Keratinocyte (primary cell): ENCODE results near the gene MYT1. TPM values are rescaled to one million over a fixed set of nuclear protein-coding genes. Genes with fewer than 3 reads are reported as not detected.

ENCODE experiments used
- DNase-seq: peaks from one replicate; pipeline ENCODE4 v3.0.0-alpha.2; 2011; ENCODE audit warnings: low read depth, missing footprints, low spot score
- FAIRE-seq: peaks from 2 replicates; lab custom pipeline; 2011; peaks lifted over from hg19 to GRCh38; lab: Jason Lieb, UNC
- H2AFZ ChIP-seq: 2 replicates; pipeline ENCODE4 v1.6.0; 2012; ENCODE audit warnings: low read length, control low read depth, inconsistent platforms; ENCODE audit not compliant: control insufficient read depth
- H3K27ac ChIP-seq: 2 replicates; pipeline ENCODE4 v1.5.1; 2011; ENCODE audit warnings: low read length; ENCODE audit not compliant: control insufficient read depth, insufficient read depth
- H3K27me3 ChIP-seq: 3 replicates; pipeline ENCODE4 v1.6.0; 2011; ENCODE audit warnings: low read length; ENCODE audit not compliant: control insufficient read depth, insufficient read depth; ENCODE audit errors: extremely low read depth
- H3K36me3 ChIP-seq, 2 experiments: 2 replicates in 1 of 2; 3 replicates in 1 of 2; pipeline ENCODE4 v1.5.1; 2011; ENCODE audit warnings: low read length in 2 of 2, mild to moderate bottlenecking in 1 of 2; ENCODE audit not compliant: control insufficient read depth in 2 of 2, insufficient read depth in 2 of 2; ENCODE audit errors: extremely low read depth in 1 of 2
- H3K4me1 ChIP-seq: 3 replicates; pipeline ENCODE4 v1.5.1; 2011; ENCODE audit warnings: low read length; ENCODE audit not compliant: control insufficient read depth, insufficient read depth; ENCODE audit errors: extremely low read depth
- H3K4me2 ChIP-seq: 3 replicates; pipeline ENCODE4 v1.6.0; 2011; ENCODE audit warnings: low read depth, low read length; ENCODE audit not compliant: control insufficient read depth, insufficient read depth; ENCODE audit errors: extremely low read depth
- H3K4me3 ChIP-seq, 3 experiments: fragments of 200-600 bp in 1 of 3; sonication (generic) in 1 of 3; 2 replicates in 2 of 3; 3 replicates in 1 of 3; pipeline ENCODE4 v1.5.1; 2011 to 2016; ENCODE audit warnings: low read length in 3 of 3, mild to moderate bottlenecking in 3 of 3, control low read depth in 2 of 3, inconsistent platforms in 1 of 3, low read depth in 1 of 3, mixed read lengths in 1 of 3, mixed run types in 1 of 3, moderate library complexity in 1 of 3; ENCODE audit not compliant: control insufficient read depth in 2 of 3, insufficient read depth in 2 of 3; ENCODE audit errors: extremely low read depth in 1 of 3
- H3K79me2 ChIP-seq: 2 replicates; pipeline ENCODE4 v1.6.0; 2012; ENCODE audit warnings: low read length; ENCODE audit not compliant: control insufficient read depth, insufficient read depth
- H3K9ac ChIP-seq: 3 replicates; pipeline ENCODE4 v1.6.0; 2011; ENCODE audit warnings: low read length; ENCODE audit not compliant: control insufficient read depth, insufficient read depth; ENCODE audit errors: extremely low read depth
- H3K9me1 ChIP-seq: 3 replicates; pipeline ENCODE4 v1.6.0; 2011; ENCODE audit warnings: low read length; ENCODE audit not compliant: control insufficient read depth, insufficient read depth; ENCODE audit errors: extremely low read depth
- H3K9me3 ChIP-seq: 2 replicates; pipeline ENCODE4 v1.5.1; 2012; ENCODE audit warnings: low read depth, low read length; ENCODE audit not compliant: control insufficient read depth
- H4K20me1 ChIP-seq: 3 replicates; pipeline ENCODE4 v1.6.0; 2011; ENCODE audit warnings: low read length; ENCODE audit not compliant: control insufficient read depth, insufficient read depth; ENCODE audit errors: extremely low read depth
- CTCF ChIP-seq, 3 experiments: IDR thresholded peaks in 1 of 3; conservative IDR thresholded peaks in 1 of 3; optimal IDR thresholded peaks in 1 of 3; 2 replicates in 2 of 3; 3 replicates in 1 of 3; pipeline versions ENCODE3 to v1.5.1; 2011; ENCODE audit warnings: low read length in 3 of 3, mild to moderate bottlenecking in 3 of 3, moderate library complexity in 2 of 3, control low read depth in 1 of 3, inconsistent platforms in 1 of 3; ENCODE audit not compliant: insufficient read depth in 2 of 3; ENCODE audit errors: extremely low read depth in 1 of 3
- EZH2 ChIP-seq: IDR thresholded peaks from one replicate; pipeline ENCODE4 v1.6.1; 2012; ENCODE audit warnings: inconsistent platforms, mild to moderate bottlenecking, low read length, moderate library complexity
- dilution Hi-C: fragments of 300-500 bp; cut with MboI; formaldehyde crosslinking; loops from one replicate; pipeline ENCODE4 v1.7.0; 2020; ENCODE audit warnings: low sequenced_read_pairs; ENCODE audit not compliant: extremely low pct_ligation_motif_present
- polyA plus RNA-seq, 5 experiments: library from polyadenylated mRNA; depleted of rRNA in 3 of 5; stranded (reverse) in 3 of 5; stranded (forward) in 1 of 5; unstranded in 1 of 5; fragments of >200 nt; gene quantifications; 1 replicate in 1 of 5; 2 replicates in 3 of 5; 3 replicates in 1 of 5; pipeline versions ENCODE4 v1.2.1 to v1.2.3, GENCODE V29; 2011 to 2012; ENCODE audit warnings: missing spikeins in 2 of 5, low read depth in 1 of 5, low replicate concordance in 1 of 5

MYT1 gene
- polyA plus RNA-seq, 1 donor (not counting 4 experiments of a cell fraction or from before 2014, with no cell fraction given): not detected

DNA sequence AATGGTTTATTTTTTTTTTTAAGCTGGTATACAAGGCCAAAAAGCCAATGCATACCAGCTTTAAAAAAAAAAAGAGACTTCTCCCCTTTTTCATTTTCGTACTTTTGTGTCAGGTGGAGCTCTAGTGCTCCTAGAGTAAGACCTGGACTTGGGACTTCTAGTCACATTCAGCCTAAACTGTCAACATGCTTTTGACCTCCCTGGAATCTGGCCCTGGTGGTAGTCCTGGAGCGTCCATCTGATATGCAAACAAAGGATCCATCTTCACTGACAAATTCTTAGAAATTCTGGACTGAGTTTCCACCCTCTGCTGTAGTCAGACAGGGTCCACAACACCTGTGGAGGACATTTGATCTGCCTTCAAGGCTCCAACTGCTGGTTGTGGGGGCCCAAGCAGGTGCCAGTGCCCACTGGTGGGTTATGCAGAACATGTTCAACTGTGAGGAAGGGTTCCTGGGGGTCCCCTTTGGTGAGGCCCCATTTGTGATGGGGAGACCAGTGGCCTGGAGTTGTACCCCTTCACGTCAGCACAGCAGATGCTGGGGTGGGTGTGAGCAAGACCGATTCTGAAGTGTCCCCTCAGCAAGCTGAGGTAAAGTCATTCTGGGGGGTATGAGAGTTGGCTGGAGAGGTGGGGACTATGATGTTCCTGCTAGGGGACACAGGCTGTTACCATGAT, 78.7 kb downstream of the MYT1 start:
- no peaks in the 10 kb centered on the region for H3K9me1 ChIP-seq
- H3K27me3 ChIP-seq: peaks cover 31% of the 10 kb centered on the region
- TF ChIP-seq CTCF (optimal IDR thresholded peaks at IDR 0.05 in 1 of 3, IDR thresholded peaks at IDR 0.05 in 1 of 3, conservative IDR thresholded peaks at IDR 0.05 in 1 of 3; ENCODE audit: extremely low read depth in 1 of 3, insufficient read depth in 2 of 3, low read length in 3 of 3) (no peak), EZH2 (no peak)
- no peaks in the 10 kb centered on the region for H3K4me1 ChIP-seq
- H3K4me2 ChIP-seq: no peak overlapping the region
- no peaks in the 10 kb centered on the region for H3K79me2 ChIP-seq
- H4K20me1 ChIP-seq: no peaks in the 10 kb centered on the region
- dilution Hi-C loops: no loop called here
- H3K9ac ChIP-seq: no peak overlapping the region
- DNase-seq (no peak), FAIRE-seq (no peak)
- H3K27ac ChIP-seq: no peak overlapping the region
- H3K4me3 ChIP-seq: no peak overlapping the region
- H3K36me3 ChIP-seq: no peaks in the 10 kb centered on the region
- H2AFZ ChIP-seq: no peak overlapping the region
- H3K9me3 ChIP-seq: no peaks in the 10 kb centered on the region

DNA sequence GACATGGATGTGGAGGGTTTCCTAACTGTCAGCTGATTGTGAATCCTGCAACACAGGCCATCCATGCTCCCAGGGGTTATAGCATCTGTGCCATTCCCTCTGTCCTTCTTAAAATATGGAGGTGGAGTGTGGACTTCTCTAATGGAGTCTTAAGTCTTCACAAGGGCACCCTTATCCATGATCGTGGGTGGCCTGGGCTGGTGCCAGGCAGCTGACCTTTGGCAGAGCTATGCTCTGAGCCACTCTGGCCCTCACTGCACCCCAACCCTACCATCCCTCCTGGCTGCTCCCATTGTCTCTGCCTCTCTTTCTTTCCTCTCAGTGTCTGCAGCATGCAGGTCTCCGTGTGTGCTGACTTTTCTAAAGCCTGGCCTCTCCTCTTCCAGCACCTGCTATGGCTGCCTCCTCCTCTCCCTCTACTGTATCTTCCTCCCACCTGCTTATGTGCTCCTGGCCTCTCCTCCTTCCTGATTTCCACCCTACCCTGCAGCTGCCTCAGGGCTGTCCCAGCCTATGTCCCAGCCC, 80.1 kb downstream of the MYT1 start:
- Histone ChIP-seq H3K79me2 (no peaks in the 10 kb centered on the region), H3K9me3 (no peaks in the 10 kb centered on the region), H2AFZ (no peak overlapping the region), H3K9ac (no peak overlapping the region), H3K4me3 (no peak overlapping the region), H4K20me1 (no peaks in the 10 kb centered on the region), H3K4me1 (no peaks in the 10 kb centered on the region), H3K4me2 (no peak overlapping the region), H3K9me1 (no peaks in the 10 kb centered on the region), H3K27ac (no peak overlapping the region), H3K27me3 (peaks cover 31% of the 10 kb centered on the region), H3K36me3 (no peaks in the 10 kb centered on the region)
- TF ChIP-seq CTCF (optimal IDR thresholded peaks at IDR 0.05 in 1 of 3, IDR thresholded peaks at IDR 0.05 in 1 of 3, conservative IDR thresholded peaks at IDR 0.05 in 1 of 3; ENCODE audit: extremely low read depth in 1 of 3, insufficient read depth in 2 of 3, low read length in 3 of 3) (no peak), EZH2 (no peak)
- dilution Hi-C loops: no loop called here
- DNase-seq (no peak), FAIRE-seq (no peak)
